Measurements from ENCODE around the gene GRM7. TPM values are rescaled to one million over a fixed set of nuclear protein-coding genes. Genes with fewer than 3 reads are reported as not detected.

Gene GRM7
- total and polyA plus RNA-seq, 9 of the 15 experiments (the other 6 are each of a cell fraction or from before 2014, with no cell fraction given) = not detected

DNA sequence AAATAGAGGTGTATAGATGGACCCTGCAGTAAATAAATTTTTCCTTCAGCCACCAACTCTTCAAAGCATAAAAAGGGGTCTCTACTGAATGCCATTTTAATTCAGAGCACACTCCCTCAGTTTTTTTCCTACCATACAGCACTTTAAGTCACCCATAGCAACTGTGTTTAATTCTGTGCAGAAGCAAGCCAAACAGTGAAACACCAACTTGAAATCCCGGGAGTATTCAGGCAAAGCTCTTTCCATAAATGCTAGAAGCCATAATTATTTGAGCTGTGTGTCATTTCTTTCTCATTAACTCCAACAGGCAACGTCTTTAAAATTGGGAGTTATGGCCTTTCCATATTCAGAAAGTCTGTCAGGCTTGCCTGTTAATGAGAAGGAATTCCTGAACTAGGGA is 562.1 kb downstream of the GRM7 start (continued):
- TF ChIP-seq, protein P1, sequence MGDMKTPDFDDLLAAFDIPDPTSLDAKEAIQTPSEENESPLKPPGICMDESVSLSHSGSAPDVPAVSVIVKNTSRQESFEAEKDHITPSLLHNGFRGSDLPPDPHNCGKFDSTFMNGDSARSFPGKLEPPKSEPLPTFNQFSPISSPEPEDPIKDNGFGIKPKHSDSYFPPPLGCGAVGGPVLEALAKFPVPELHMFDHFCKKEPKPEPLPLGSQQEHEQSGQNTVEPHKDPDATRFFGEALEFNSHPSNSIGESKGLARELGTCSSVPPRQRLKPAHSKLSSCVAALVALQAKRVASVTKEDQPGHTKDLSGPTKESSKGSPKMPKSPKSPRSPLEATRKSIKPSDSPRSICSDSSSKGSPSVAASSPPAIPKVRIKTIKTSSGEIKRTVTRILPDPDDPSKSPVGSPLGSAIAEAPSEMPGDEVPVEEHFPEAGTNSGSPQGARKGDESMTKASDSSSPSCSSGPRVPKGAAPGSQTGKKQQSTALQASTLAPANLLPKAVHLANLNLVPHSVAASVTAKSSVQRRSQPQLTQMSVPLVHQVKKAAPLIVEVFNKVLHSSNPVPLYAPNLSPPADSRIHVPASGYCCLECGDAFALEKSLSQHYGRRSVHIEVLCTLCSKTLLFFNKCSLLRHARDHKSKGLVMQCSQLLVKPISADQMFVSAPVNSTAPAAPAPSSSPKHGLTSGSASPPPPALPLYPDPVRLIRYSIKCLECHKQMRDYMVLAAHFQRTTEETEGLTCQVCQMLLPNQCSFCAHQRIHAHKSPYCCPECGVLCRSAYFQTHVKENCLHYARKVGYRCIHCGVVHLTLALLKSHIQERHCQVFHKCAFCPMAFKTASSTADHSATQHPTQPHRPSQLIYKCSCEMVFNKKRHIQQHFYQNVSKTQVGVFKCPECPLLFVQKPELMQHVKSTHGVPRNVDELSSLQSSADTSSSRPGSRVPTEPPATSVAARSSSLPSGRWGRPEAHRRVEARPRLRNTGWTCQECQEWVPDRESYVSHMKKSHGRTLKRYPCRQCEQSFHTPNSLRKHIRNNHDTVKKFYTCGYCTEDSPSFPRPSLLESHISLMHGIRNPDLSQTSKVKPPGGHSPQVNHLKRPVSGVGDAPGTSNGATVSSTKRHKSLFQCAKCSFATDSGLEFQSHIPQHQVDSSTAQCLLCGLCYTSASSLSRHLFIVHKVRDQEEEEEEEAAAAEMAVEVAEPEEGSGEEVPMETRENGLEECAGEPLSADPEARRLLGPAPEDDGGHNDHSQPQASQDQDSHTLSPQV (IDR thresholded peaks at IDR 0.05) = no peak
- TF ChIP-seq ZNF77 (CRISPR knock-in tag; IDR thresholded peaks at IDR 0.05) = no peak
- TF ChIP-seq ZSCAN32 (CRISPR knock-in tag; IDR thresholded peaks at IDR 0.05) = no peak
- TF ChIP-seq OTX1 (CRISPR knock-in tag; IDR thresholded peaks at IDR 0.05) = no peak
- TF ChIP-seq ZNF668 (CRISPR knock-in tag; IDR thresholded peaks at IDR 0.05) = no peak

DNA sequence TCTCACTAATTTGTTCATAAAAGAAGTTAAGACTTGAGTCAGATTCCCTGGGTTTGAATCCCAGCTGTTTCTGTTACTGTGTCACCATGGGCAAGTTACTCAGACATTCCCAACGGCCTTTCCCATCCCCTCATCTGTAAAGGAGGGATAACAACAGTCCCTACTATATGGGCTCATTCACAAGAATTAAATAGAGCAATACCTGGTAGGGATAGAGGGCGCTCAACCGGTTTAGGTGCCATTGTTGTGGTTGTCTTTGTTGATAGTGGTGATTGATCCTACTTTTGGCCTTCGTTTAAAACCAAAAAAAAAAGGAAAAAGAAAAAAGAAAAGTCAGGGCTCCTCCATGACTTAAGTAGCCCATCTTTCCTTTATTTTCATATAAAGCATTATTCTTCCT is 563.1 kb downstream of the GRM7 start:
- H3K9me1 ChIP-seq (ENCODE audit: control insufficient read depth, insufficient read depth, low read length) = no peaks in the 10 kb centered on the region
- H3K4me2 ChIP-seq (ENCODE audit: insufficient read depth, low read length) = no peak overlapping the region
- H3K4me3 ChIP-seq = no peak overlapping the region
- in situ Hi-C loops (cut with MboI) (no loop called here), intact Hi-C loops (cut with micrococcal nuclease) (no loop called here)
- no peak for FAIRE-seq
- H3K4me1 ChIP-seq (replicated peaks in 1 of 2; ENCODE audit: control insufficient read depth in 2 of 2, insufficient read depth in 2 of 2, low read length in 2 of 2) = no peaks in the 10 kb centered on the region
- TF ChIP-seq ZNF140 (CRISPR knock-in tag; IDR thresholded peaks at IDR 0.05) (no peak), ZNF274 (IDR thresholded peaks at IDR 0.05; ENCODE audit: borderline replicate concordance, low read depth, low read length) (no peak), ZNF507 (tag; conservative IDR thresholded peaks at IDR 0.05) (no peak), PTBP1 (IDR thresholded peaks at IDR 0.05; ENCODE audit: low read depth, low read length) (no peak), SP1 (CRISPR knock-in tag; IDR thresholded peaks at IDR 0.05) (no peak), SIN3A (IDR thresholded peaks at IDR 0.05; ENCODE audit: borderline replicate concordance in 2 of 2, control insufficient read depth in 1 of 2, low read depth in 2 of 2, low read length in 2 of 2) (no peak), FOXM1 (IDR thresholded peaks at IDR 0.05; ENCODE audit: low read depth) (no peak), FOXM1 (CRISPR knock-in tag; IDR thresholded peaks at IDR 0.05; ENCODE audit: low read depth) (no peak), ZNF589 (CRISPR knock-in tag; IDR thresholded peaks at IDR 0.05; ENCODE audit: low read depth) (no peak), ZC3H11A (IDR thresholded peaks at IDR 0.05; ENCODE audit: low read depth, low read length) (no peak)
- ATAC-seq = no peak
- POLR2A ChIA-PET = no interaction called here
- H3K36me3 ChIP-seq (ENCODE audit: control insufficient read depth, insufficient read depth, low read length) = no peaks in the 10 kb centered on the region
- H3K27ac ChIP-seq (ENCODE audit: extremely low read depth, low read depth, low read length) = no peak overlapping the region
- no peaks in the 10 kb centered on the region for H4K20me1 ChIP-seq (replicated peaks; ENCODE audit: control insufficient read depth, insufficient read depth, low read length)
- H2AFZ ChIP-seq (ENCODE audit: low read depth, low read length) = no peak overlapping the region
- peaks cover 6% of the 10 kb centered on the region; the same call in 1 of the 2 replicates for H3K9me3 ChIP-seq (replicated peaks; ENCODE audit: control insufficient read depth, insufficient read depth, low read depth, low read length)
- H3K79me2 ChIP-seq (ENCODE audit: control insufficient read depth, insufficient read depth, low read length) = no peaks in the 10 kb centered on the region
- whole genome bisulfite sequencing (ENCODE audit: insufficient coverage, low coverage, missing lambda C conversion rate) = 2% methylated on average over 4 of the region's 4 CpGs
- no peaks in the 10 kb centered on the region for H3K27me3 ChIP-seq (ENCODE audit: control insufficient read depth in 2 of 2, insufficient read depth in 2 of 2, low read length in 2 of 2)
- CTCF ChIA-PET (ENCODE audit: low intra/inter-chr PET ratio) = no interaction called here
- H3K9ac ChIP-seq (ENCODE audit: insufficient read depth in 1 of 2, low read depth in 2 of 2, low read length in 2 of 2) = no peak overlapping the region
- DNase-seq (ENCODE audit: extremely low read depth in 1 of 4, low spot score in 3 of 4) = no peak
- BruUV-seq (replicated peaks) = no TSS peak

Measured in K562 (cell line).